Measurements from ENCODE around the gene NACC2. TPM values are rescaled to one million over a fixed set of nuclear protein-coding genes. Genes with fewer than 3 reads are reported as not detected.

Gene NACC2
- polyA plus RNA-seq, 3 donors, result 8.1 to 32.4 (median 8.7) TPM

DNA sequence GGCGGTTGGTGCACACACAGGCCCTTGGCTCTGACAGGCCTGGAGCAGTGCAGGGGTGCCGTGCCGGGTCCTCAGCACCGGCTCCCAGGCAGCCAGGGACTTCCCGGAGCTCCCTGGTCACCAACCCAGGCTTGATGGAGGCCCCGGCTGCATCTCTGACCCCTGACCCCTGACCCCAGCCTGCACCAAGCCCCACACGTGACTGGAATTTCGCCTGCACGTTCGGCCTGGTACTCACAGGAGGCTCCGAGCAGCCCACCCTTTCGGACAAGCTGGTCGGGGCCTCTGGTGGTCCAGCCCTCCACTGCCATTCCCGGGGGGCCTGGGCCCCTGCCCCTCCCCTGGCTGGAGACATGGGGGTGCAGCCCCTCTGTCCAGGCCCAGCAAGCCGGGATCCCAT is 108.5 kb downstream of the NACC2 start:
- peaks cover 0 to 1% (median 0%) of the 10 kb centered on the region in 7 donors for H3K9me3 Mint-ChIP-seq
- Histone ChIP-seq H3K36me3 (replicated peaks in 1 of 2; ENCODE audit: control insufficient read depth in 1 of 2, insufficient read depth in 2 of 2, low read length in 2 of 2) (no peaks in the 10 kb centered on the region), H3K79me2 (ENCODE audit: insufficient read depth, low read length) (no peaks in the 10 kb centered on the region), H4K20me1 (ENCODE audit: insufficient read depth, low read length) (no peaks in the 10 kb centered on the region), H3K4me3 (replicated peaks in 1 of 3; ENCODE audit: low read depth in 2 of 3, low read length in 3 of 3) (no peak overlapping the region), H3K4me1 (ENCODE audit: control insufficient read depth in 1 of 2, insufficient read depth in 2 of 2, low read length in 2 of 2) (peaks cover 23 to 25% of the 10 kb centered on the region in 2 donors), H3K9me3 (replicated peaks in 1 of 2; ENCODE audit: control insufficient read depth in 1 of 2, insufficient read depth in 1 of 2, low read length in 2 of 2) (no peaks in the 10 kb centered on the region), H3K9ac (ENCODE audit: insufficient read depth, low read length, poor library complexity, severe bottlenecking) (no peak overlapping the region), H3K4me2 (replicated peaks; ENCODE audit: extremely low read depth, low read length, poor library complexity, severe bottlenecking) (no peak overlapping the region), H2AFZ (ENCODE audit: insufficient read depth, low read depth, low read length, poor library complexity, severe bottlenecking) (no peak overlapping the region), H3K27ac (ENCODE audit: low read depth in 1 of 2, low read length in 2 of 2) (no peak overlapping the region), H3K27me3 (ENCODE audit: control insufficient read depth in 2 of 2, insufficient read depth in 2 of 2, low read length in 2 of 2) (peaks cover 0 to 5% of the 10 kb centered on the region in 2 donors)
- H3K4me1 Mint-ChIP-seq, result peaks cover 18% of the 10 kb centered on the region
- WGBS (ENCODE audit: insufficient coverage), result 97% methylated on average over 13 of the region's 15 CpGs
- intact Hi-C loops (cut with micrococcal nuclease), result no loop called here
- DNase-seq, result no peak
- no peaks in the 10 kb centered on the region for H3K36me3 Mint-ChIP-seq
- H3K27me3 Mint-ChIP-seq (ENCODE audit: low read depth in 3 of 3), result peaks cover 6 to 17% (median 6%) of the 10 kb centered on the region in 3 donors
- no peak overlapping the region for H3K4me3 Mint-ChIP-seq
- no peak overlapping the region for H3K27ac Mint-ChIP-seq
- no peak for TF ChIP-seq CTCF (IDR thresholded peaks at IDR 0.05)

DNA sequence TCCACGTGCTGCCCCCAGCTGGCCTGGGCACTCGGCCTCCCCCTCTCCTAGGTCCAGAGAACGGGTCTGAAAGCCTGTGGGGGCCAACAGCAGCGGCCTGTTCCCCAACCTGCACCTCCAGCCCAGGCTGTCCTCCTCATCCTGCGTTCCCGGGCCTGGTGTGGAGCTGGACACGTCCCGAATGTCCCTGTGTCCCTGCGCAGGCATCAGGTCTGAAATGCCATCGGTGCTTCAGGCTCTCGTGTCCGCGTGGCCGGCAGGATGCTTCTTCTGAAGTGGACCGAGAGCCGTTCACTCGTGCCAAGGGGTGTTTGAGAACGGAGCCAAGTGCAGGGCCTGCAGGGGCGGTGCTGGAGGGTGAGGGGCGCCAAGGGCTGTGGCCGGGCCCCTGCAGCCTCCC is 109.2 kb downstream of the NACC2 start:
- H3K27ac Mint-ChIP-seq, result no peak overlapping the region
- peaks cover 0 to 5% of the 10 kb centered on the region in 2 donors for H3K27me3 ChIP-seq (ENCODE audit: control insufficient read depth in 2 of 2, insufficient read depth in 2 of 2, low read length in 2 of 2)
- H3K4me1 ChIP-seq (ENCODE audit: control insufficient read depth in 1 of 2, insufficient read depth in 2 of 2, low read length in 2 of 2), result peaks cover 16 to 18% of the 10 kb centered on the region in 2 donors
- no peak for TF ChIP-seq CTCF (IDR thresholded peaks at IDR 0.05)
- H3K27me3 Mint-ChIP-seq (ENCODE audit: low read depth in 3 of 3), result peaks cover 6 to 17% (median 6%) of the 10 kb centered on the region in 3 donors
- peaks cover 0 to 1% (median 0%) of the 10 kb centered on the region in 7 donors for H3K9me3 Mint-ChIP-seq
- no peaks in the 10 kb centered on the region for H3K36me3 ChIP-seq (replicated peaks in 1 of 2; ENCODE audit: control insufficient read depth in 1 of 2, insufficient read depth in 2 of 2, low read length in 2 of 2)
- no peaks in the 10 kb centered on the region for H3K36me3 Mint-ChIP-seq
- H4K20me1 ChIP-seq (ENCODE audit: insufficient read depth, low read length), result no peaks in the 10 kb centered on the region
- H3K4me2 ChIP-seq (replicated peaks; ENCODE audit: extremely low read depth, low read length, poor library complexity, severe bottlenecking), result no peak overlapping the region
- H3K4me1 Mint-ChIP-seq, result peaks cover 12% of the 10 kb centered on the region
- H3K9ac ChIP-seq (ENCODE audit: insufficient read depth, low read length, poor library complexity, severe bottlenecking), result no peak overlapping the region
- H3K27ac ChIP-seq (ENCODE audit: low read depth in 1 of 2, low read length in 2 of 2), result no peak overlapping the region
- H3K9me3 ChIP-seq (replicated peaks in 1 of 2; ENCODE audit: control insufficient read depth in 1 of 2, insufficient read depth in 1 of 2, low read length in 2 of 2), result no peaks in the 10 kb centered on the region
- 95% methylated on average over 21 of the region's 21 CpGs for WGBS (ENCODE audit: insufficient coverage)
- H3K4me3 Mint-ChIP-seq, result no peak overlapping the region
- intact Hi-C loops (cut with micrococcal nuclease), result no loop called here
- no peaks in the 10 kb centered on the region for H3K79me2 ChIP-seq (ENCODE audit: insufficient read depth, low read length)
- DNase-seq, result no peak
- no peak overlapping the region for H3K4me3 ChIP-seq (replicated peaks in 1 of 3; ENCODE audit: low read depth in 2 of 3, low read length in 3 of 3)
- no peak overlapping the region for H2AFZ ChIP-seq (ENCODE audit: insufficient read depth, low read depth, low read length, poor library complexity, severe bottlenecking)

All from CD14-positive monocyte (primary cell).